Mesenchymal stem cell (in vitro differentiated cells and primary cell): Measurements from ENCODE around the gene ZC2HC1C.
A peak's percentile ranks its signal among the peaks of the same experiment; 100 is the strongest.

Experiments used
- DNase-seq: peaks from one replicate; pipeline ENCODE4 v3.0.0-alpha.2; 2013
- H2AFZ ChIP-seq: one replicate; pipeline ENCODE4 v1.6.1; 2013; ENCODE audit warnings: low read depth, mild to moderate bottlenecking, control low read depth, inconsistent platforms, low read length, moderate library complexity
- H2AK5ac ChIP-seq: 2 replicates; pipeline ENCODE4 v1.6.1; 2013; ENCODE audit warnings: low read length, moderate library complexity, mild to moderate bottlenecking, inconsistent platforms; ENCODE audit not compliant: severe bottlenecking
- H2BK120ac ChIP-seq: one replicate; pipeline ENCODE4 v1.6.1; 2013; ENCODE audit warnings: low read depth, mild to moderate bottlenecking, inconsistent platforms, low read length, moderate library complexity
- H2BK12ac ChIP-seq, 2 experiments: one replicate each; pipeline ENCODE4 v1.6.1; 2013; ENCODE audit warnings: inconsistent platforms in 2 of 2, low read length in 2 of 2, mild to moderate bottlenecking in 2 of 2, moderate library complexity in 2 of 2, control low read depth in 1 of 2
- H2BK15ac ChIP-seq: one replicate; pipeline ENCODE4 v1.6.1; 2013; ENCODE audit warnings: mild to moderate bottlenecking, low read depth, inconsistent platforms; ENCODE audit not compliant: poor library complexity, severe bottlenecking
- H2BK5ac ChIP-seq: 2 replicates; pipeline ENCODE4 v1.6.1; 2013; ENCODE audit warnings: low read depth, mild to moderate bottlenecking, low read length, control low read depth, inconsistent platforms; ENCODE audit not compliant: poor library complexity, severe bottlenecking
- H3K14ac ChIP-seq, 2 experiments: one replicate each; pipeline ENCODE4 v1.6.1; 2013; ENCODE audit warnings: inconsistent platforms in 2 of 2, low read length in 2 of 2, control low read depth in 1 of 2, mild to moderate bottlenecking in 1 of 2, moderate library complexity in 1 of 2
- H3K18ac ChIP-seq, 2 experiments: one replicate each; pipeline ENCODE4 v1.6.1; 2013; ENCODE audit warnings: inconsistent platforms in 2 of 2, low read length in 2 of 2, control low read depth in 1 of 2, low read depth in 1 of 2, mild to moderate bottlenecking in 1 of 2
- H3K23ac ChIP-seq, 2 experiments: one replicate each; pipeline ENCODE4 v1.6.1; 2013; ENCODE audit warnings: inconsistent platforms in 2 of 2, low read length in 2 of 2, mild to moderate bottlenecking in 2 of 2, moderate library complexity in 2 of 2, control low read depth in 1 of 2
- H3K27ac ChIP-seq: 2 replicates; pipeline ENCODE4 v1.5.1; 2013; ENCODE audit warnings: mild to moderate bottlenecking, moderate library complexity, low read length, control low read depth, inconsistent platforms; ENCODE audit not compliant: poor library complexity, severe bottlenecking
- H3K27me3 ChIP-seq, 2 experiments: 2 replicates each; pipeline versions ENCODE4 v1.6.1 to v1.7.0; 2013; ENCODE audit warnings: low read length in 2 of 2, mild to moderate bottlenecking in 2 of 2, moderate library complexity in 2 of 2, control low read depth in 1 of 2, inconsistent platforms in 1 of 2; ENCODE audit not compliant: control insufficient read depth in 1 of 2, insufficient read depth in 1 of 2
- H3K36me3 ChIP-seq, 2 experiments: 2 replicates each; pipeline versions ENCODE4 v1.6.1 to v1.7.0; 2013; ENCODE audit warnings: low read length in 2 of 2, control low read depth in 1 of 2, inconsistent platforms in 1 of 2, low read depth in 1 of 2, mild to moderate bottlenecking in 1 of 2; ENCODE audit not compliant: insufficient read depth in 2 of 2, control insufficient read depth in 1 of 2
- H3K4ac ChIP-seq, 2 experiments: one replicate each; pipeline ENCODE4 v1.6.1; 2013; ENCODE audit warnings: inconsistent platforms in 2 of 2, low read length in 2 of 2, mild to moderate bottlenecking in 2 of 2, moderate library complexity in 2 of 2, control low read depth in 1 of 2, low read depth in 1 of 2
- H3K4me1 ChIP-seq: 2 replicates; pipeline ENCODE4 v1.6.1; 2013; ENCODE audit warnings: low read depth, low read length, control low read depth; ENCODE audit not compliant: control insufficient read depth, insufficient read depth
- H3K4me2 ChIP-seq: 2 replicates; pipeline ENCODE4 v1.6.1; 2013; ENCODE audit warnings: low read length, mild to moderate bottlenecking, inconsistent platforms; ENCODE audit not compliant: poor library complexity, severe bottlenecking
- H3K4me3 ChIP-seq, 2 experiments: 2 replicates each; pipeline versions ENCODE4 v1.5.1 to v1.7.0; 2013; ENCODE audit warnings: low read length in 2 of 2, mild to moderate bottlenecking in 2 of 2, control low read depth in 1 of 2, low read depth in 1 of 2; ENCODE audit not compliant: insufficient read depth in 1 of 2
- H3K79me1 ChIP-seq: replicated peaks from 2 replicates; pipeline ENCODE4 v1.6.1; 2013; ENCODE audit warnings: mild to moderate bottlenecking, control low read depth, low read length, inconsistent platforms; ENCODE audit not compliant: poor library complexity, severe bottlenecking
- H3K9ac ChIP-seq: 2 replicates; pipeline ENCODE4 v1.7.0; 2013; ENCODE audit warnings: mild to moderate bottlenecking, low read length, moderate library complexity
- H3K9me3 ChIP-seq: 2 replicates; pipeline ENCODE4 v1.7.0; 2013; ENCODE audit warnings: mild to moderate bottlenecking, low read length; ENCODE audit not compliant: control insufficient read depth
- H4K8ac ChIP-seq: one replicate; pipeline ENCODE4 v1.6.1; 2013; ENCODE audit warnings: inconsistent platforms, mild to moderate bottlenecking, low read length, moderate library complexity
- H4K91ac ChIP-seq: one replicate; pipeline ENCODE4 v1.6.1; 2013; ENCODE audit warnings: mild to moderate bottlenecking, low read length, inconsistent platforms
- WGBS: methylation state at CpG from one replicate; pipeline ENCODE4 v1.1.7; 2013; ENCODE audit warnings: mixed read lengths; 5-methylcytosine and 5-hydroxymethylcytosine counted together

Gene ZC2HC1C

GRCh38 chr14:75113932-75114539 lies 44.6 kb downstream of the ZC2HC1C start:
- H2BK120ac ChIP-seq = no peak overlapping the region
- H4K8ac ChIP-seq = no peak overlapping the region
- over 99% methylated on average over 5 of the region's 5 CpGs for WGBS
- no peak overlapping the region for H2AK5ac ChIP-seq
- no peak for DNase-seq
- no peak overlapping the region for H3K14ac ChIP-seq
- no peak overlapping the region for H3K4ac ChIP-seq
- H3K9me3 ChIP-seq = no peaks in the 10 kb centered on the region
- H2BK15ac ChIP-seq = no peak overlapping the region
- H3K4me3 ChIP-seq = no peak overlapping the region
- H3K36me3 ChIP-seq = peaks cover 2 to 100% of the 10 kb centered on the region in 2 experiments
- H3K23ac ChIP-seq = no peak overlapping the region
- H4K91ac ChIP-seq = no peak overlapping the region
- H2BK12ac ChIP-seq = no peak overlapping the region
- H3K27me3 ChIP-seq = no peaks in the 10 kb centered on the region
- H2BK5ac ChIP-seq = no peak overlapping the region
- H3K4me1 ChIP-seq = no peaks in the 10 kb centered on the region
- no peak overlapping the region for H3K4me2 ChIP-seq
- no peak overlapping the region for H3K9ac ChIP-seq
- no peak overlapping the region for H3K18ac ChIP-seq
- H3K27ac ChIP-seq = no peak overlapping the region
- H2AFZ ChIP-seq = no peak overlapping the region
- H3K79me1 ChIP-seq = no peaks in the 10 kb centered on the region

GRCh38 chr14:75119056-75119455 lies 49.6 kb downstream of the ZC2HC1C start:
- no peak overlapping the region for H3K9ac ChIP-seq
- H2BK15ac ChIP-seq = no peak overlapping the region
- H3K9me3 ChIP-seq = no peaks in the 10 kb centered on the region
- no peak overlapping the region for H4K8ac ChIP-seq
- peaks cover 2% of the 10 kb centered on the region for H3K79me1 ChIP-seq
- H3K4me3 ChIP-seq = no peak overlapping the region
- no peak overlapping the region for H2AK5ac ChIP-seq
- peak; percentile 43 for DNase-seq
- no peak overlapping the region for H4K91ac ChIP-seq
- no peak overlapping the region for H2BK5ac ChIP-seq
- H3K4me1 ChIP-seq = no peaks in the 10 kb centered on the region
- H2AFZ ChIP-seq = no peak overlapping the region
- no peak overlapping the region for H2BK120ac ChIP-seq
- no peak overlapping the region for H3K27ac ChIP-seq
- no peaks in the 10 kb centered on the region for H3K27me3 ChIP-seq
- no peak overlapping the region for H3K4me2 ChIP-seq
- no peak overlapping the region for H3K4ac ChIP-seq
- WGBS = 82% methylated on average over 2 of the region's 2 CpGs
- no peak overlapping the region for H2BK12ac ChIP-seq
- H3K18ac ChIP-seq = no peak overlapping the region
- peaks cover 0 to 72% of the 10 kb centered on the region in 2 experiments for H3K36me3 ChIP-seq
- H3K23ac ChIP-seq = no peak overlapping the region
- no peak overlapping the region for H3K14ac ChIP-seq

GRCh38 chr14:75120541-75121291 lies 51.3 kb downstream of the ZC2HC1C start:
- Histone ChIP-seq H3K18ac (no peak overlapping the region), H3K14ac (no peak overlapping the region), H3K4ac (no peak overlapping the region), H4K91ac (no peak overlapping the region), H3K23ac (no peak overlapping the region), H3K27me3 (no peaks in the 10 kb centered on the region), H2AK5ac (no peak overlapping the region), H3K4me3 (no peak overlapping the region), H3K27ac (no peak overlapping the region), H2BK120ac (no peak overlapping the region), H3K79me1 (peaks cover 2% of the 10 kb centered on the region), H3K4me1 (peaks cover 3% of the 10 kb centered on the region), H4K8ac (no peak overlapping the region), H2AFZ (no peak overlapping the region), H3K9me3 (no peaks in the 10 kb centered on the region), H3K9ac (no peak overlapping the region), H2BK5ac (no peak overlapping the region), H2BK12ac (no peak overlapping the region), H2BK15ac (no peak overlapping the region), H3K36me3 (peaks cover 0 to 55% of the 10 kb centered on the region in 2 experiments), H3K4me2 (no peak overlapping the region)
- WGBS = 97% methylated on average over 3 of the region's 3 CpGs
- no peak for DNase-seq

- no peak overlapping the region for H3K23ac ChIP-seq
- H2BK5ac ChIP-seq = no peak overlapping the region
- no peaks in the 10 kb centered on the region for H3K9me3 ChIP-seq
- no peak overlapping the region for H3K18ac ChIP-seq
- H3K4me1 ChIP-seq = peaks cover 3% of the 10 kb centered on the region
- no peak overlapping the region for H4K8ac ChIP-seq
- H3K14ac ChIP-seq = no peak overlapping the region
- no peak overlapping the region for H4K91ac ChIP-seq
- DNase-seq = no peak
- no peak overlapping the region for H2AFZ ChIP-seq
- no peak overlapping the region for H2BK15ac ChIP-seq
- no peak overlapping the region for H3K4ac ChIP-seq
- peaks cover 2% of the 10 kb centered on the region for H3K79me1 ChIP-seq
- H2BK120ac ChIP-seq = no peak overlapping the region
- peaks cover 2 to 47% of the 10 kb centered on the region in 2 experiments for H3K36me3 ChIP-seq
- no peak overlapping the region for H2AK5ac ChIP-seq
- H3K27ac ChIP-seq = no peak overlapping the region
- no peaks in the 10 kb centered on the region for H3K27me3 ChIP-seq
- no peak overlapping the region for H3K9ac ChIP-seq
- no peak overlapping the region for H3K4me2 ChIP-seq
- H3K4me3 ChIP-seq = no peak overlapping the region
- no peak overlapping the region for H2BK12ac ChIP-seq
- 98% methylated on average over 6 of the region's 7 CpGs for WGBS
Measured at GRCh38 chr14:75121552-75121951, 52.1 kb downstream of the ZC2HC1C start.
